GM18499 (cell line): ENCODE data around the gene SLC25A40.
A peak's percentile ranks its signal among the peaks of the same experiment; 100 is the strongest.

Experiments
- ATAC-seq: cut with Tn5 transposase; IDR thresholded peaks from one replicate; pipeline ENCODE4 v1.9.1; 2021; ENCODE audit warnings: moderate number of reproducible peaks; ENCODE audit not compliant: insufficient read depth, unreplicated experiment

SLC25A40 gene

DNA sequence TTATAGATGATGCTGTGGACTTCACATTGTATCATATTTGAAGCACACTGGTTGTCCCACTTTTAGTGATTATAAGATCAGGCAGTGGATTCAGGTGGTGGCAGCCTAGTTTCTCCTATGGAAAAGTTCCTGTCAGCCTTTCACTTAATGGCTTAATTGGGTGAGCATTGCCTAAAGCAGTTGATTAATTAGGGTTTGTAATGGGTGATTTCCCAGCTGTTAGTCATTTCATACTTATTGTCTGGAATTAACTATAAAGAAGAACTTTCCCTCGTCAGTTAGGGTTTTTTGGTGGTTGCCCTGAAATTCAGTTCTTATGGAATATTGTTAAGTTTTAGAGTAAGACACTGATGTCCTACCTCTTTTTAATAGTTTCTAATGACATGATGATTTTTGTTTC is 78.8 kb downstream of the SLC25A40 start:
- ATAC-seq: peak; percentile 11

DNA sequence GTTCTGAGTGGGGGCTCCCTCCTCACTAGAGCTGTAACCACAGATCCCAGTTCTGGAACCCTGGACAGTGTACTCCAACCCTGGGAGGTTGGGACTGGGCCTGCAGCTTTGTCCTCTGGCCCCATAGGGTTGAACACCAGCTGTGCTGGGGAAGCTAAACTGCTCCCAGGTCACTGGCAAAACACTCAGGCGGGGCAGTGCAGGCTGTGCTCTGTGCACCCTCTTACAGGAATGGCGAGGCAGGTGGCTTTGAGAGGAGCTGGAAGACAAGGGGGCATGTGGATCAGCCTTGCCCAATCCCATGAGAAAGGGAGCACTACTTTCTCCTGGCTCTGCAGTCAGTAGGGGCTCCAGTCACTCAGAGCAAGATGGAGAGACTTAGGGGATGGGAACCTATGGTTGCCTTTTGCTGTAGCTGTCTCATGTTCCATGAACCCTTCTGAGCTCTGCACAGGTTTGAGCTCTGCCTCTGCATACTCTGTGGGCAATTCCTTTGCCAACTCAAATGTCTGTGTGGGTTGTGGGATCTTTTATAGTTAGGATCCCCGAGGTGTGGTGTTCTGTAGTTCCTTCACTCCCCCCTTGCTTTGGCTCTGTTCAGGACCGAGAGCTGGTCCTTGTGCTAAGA is 90.7 kb downstream of the SLC25A40 start:
- ATAC-seq: no peak

DNA sequence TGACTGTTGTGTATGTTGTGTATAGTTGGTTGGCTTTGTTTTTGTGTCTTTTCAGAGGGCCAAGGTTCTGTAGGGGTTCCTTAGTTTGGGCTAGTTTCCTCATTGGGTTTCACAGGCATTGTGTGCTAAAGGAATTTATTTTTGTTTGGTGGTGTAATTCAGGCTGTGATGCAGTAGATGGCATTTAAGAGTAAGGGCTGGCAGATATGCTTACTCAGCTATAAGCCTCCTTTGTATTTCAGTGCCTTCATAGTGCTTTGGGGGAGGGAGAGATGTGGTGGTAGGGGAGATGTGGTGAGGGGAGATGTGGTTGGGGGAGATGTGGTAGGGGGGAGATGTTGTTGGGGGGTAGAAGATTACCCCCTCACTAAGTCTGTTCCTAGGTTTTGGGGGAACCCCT is 91.7 kb downstream of the SLC25A40 start:
- no peak for ATAC-seq
